EL (cell line): ENCODE measurements around the gene CBFA2T2.
A peak's percentile ranks its signal among the peaks of the same experiment; 100 is the strongest.

Source experiments
- DNase-seq: peaks from one replicate; pipeline ENCODE4 v3.0.0-alpha.2; 2016

The CBFA2T2 gene

DNA sequence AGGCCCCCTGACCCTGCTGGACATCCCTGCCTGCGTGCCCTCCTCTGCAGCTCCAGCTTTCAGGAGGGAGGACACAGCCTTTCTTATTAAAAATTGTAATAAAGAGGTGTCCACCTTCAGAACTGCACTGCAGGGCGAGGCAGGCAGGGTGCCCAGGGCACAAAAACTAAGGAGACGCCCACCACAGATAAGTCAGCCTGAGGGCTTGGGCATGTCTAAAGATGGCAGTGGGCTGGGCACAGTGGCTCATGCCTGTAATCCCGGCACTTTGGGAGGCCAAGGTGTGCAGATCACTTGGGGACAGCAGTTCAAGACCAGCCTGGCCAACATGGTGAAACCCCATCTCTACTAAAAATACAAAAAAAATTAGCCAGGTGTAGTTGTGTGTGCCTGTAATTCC lies 165.3 kb downstream of the CBFA2T2 start:
- no peak for DNase-seq

GRCh38 chr20:33656010-33656782 lies 166.3 kb downstream of the CBFA2T2 start:
- DNase-seq, result no peak

DNA sequence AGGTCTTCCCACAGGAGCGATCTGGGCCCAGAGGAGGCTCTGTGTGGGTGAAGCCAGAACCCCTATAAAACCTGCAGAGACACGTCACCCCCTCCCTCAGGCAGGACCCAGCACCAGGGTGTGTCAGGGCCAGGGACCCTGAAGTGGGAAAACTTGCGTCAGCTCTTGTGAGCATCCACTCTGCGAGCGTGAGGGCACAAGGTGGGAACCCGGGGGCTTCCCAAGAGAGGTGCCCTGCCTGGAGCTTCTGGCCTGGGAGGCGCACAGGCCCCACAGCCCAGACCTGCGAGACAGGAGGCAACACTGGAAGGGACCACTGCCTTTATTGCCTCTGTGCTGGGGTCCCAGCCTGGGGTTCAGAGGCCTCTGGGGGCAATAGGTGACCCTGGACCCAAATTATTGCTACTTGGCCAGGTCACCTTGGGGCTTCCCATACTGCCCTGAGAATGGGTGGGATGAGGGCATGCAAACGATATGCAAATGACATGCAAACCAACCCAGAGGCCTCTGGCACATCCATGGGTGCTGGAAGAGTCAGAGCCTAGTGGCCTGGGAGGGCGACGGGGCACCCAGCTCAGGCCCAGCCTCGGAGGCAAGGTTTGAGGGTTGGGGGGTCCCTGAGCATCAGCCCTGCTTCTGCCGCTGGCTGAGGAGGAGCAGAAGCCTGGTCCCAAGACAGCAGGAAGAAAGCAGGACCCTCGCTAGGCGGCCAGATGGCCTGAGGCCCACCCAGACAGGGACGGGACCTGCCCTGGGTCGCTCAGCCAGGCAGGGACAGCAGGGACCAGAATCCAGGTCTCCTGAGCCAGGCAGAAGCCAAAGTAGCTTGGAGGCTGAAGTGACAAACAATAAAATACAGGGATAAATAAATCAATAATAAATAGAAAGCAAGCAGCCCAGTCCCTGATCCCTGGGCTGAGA lies 167.1 kb downstream of the CBFA2T2 start:
- no peak for DNase-seq

DNA sequence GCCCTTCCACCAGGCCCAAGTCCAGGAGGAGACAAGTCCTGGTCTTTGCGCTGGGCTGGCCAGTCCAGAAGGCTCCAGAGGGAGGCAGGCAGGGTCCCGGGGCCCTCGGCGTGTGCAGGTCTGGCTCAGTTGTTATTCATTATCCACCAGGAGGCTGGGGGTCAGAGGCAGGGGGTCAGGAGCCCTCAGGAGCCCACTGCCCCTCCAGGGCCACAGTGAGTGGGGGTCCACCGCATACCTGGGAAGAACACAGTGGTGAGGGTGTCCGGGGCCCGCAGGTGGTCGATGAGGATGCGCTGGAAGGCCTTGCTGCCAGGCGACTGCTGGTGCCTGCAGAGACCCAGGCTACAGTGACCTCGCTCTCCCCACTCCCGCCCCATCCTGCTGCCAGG lies 167.8 kb downstream of the CBFA2T2 start:
- DNase-seq, result no peak

GRCh38 chr20:33658510-33658909 lies 168.6 kb downstream of the CBFA2T2 start:
- no peak for DNase-seq

DNA sequence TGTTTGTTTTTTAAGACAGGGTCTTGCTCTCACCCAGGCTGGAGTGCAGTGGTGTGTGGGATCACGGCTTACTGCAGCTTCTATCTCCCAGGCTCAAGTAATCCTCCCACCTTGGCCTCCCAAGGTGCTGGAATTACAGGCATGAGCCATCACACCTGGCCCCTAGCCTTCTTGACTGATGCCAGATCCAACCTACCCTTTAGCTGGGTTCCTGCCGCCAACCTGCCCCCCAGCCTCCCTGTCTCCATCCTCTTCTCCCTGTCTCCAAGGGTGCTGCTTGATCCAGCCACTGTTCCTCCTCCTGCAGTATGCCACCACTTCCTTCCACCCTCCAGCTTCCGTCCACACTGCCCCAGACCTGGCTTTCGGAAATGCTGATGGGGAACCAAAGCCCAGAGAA lies 169.0 kb downstream of the CBFA2T2 start:
- DNase-seq, result no peak

GRCh38 chr20:33659341-33660034 lies 169.6 kb downstream of the CBFA2T2 start:
- DNase-seq, result no peak

- no peak for DNase-seq
Observed at GRCh38 chr20:33660035-33660684, 170.3 kb downstream of the CBFA2T2 start.

- DNase-seq, result no peak
Observed at GRCh38 chr20:33660685-33661058, 170.8 kb downstream of the CBFA2T2 start.

GRCh38 chr20:33662172-33662571 lies 172.3 kb downstream of the CBFA2T2 start, which contains the start of gene C20orf144:
Gene C20orf144 (plus strand): TSS chr20:33662327. CDS start chr20:33662346, 19 bp downstream.
- DNase-seq, result no peak

- DNase-seq, result peak; percentile 82
Observed at GRCh38 chr20:33663161-33664084, 173.5 kb downstream of the CBFA2T2 start.

GRCh38 chr20:33664085-33664761 lies 174.3 kb downstream of the CBFA2T2 start:
- DNase-seq, result no peak

- DNase-seq, result no peak
Observed at GRCh38 chr20:33664762-33665144, 174.9 kb downstream of the CBFA2T2 start.

- DNase-seq, result peak; percentile 99
Observed at GRCh38 chr20:33666293-33667244, 176.7 kb downstream of the CBFA2T2 start, which contains the start of gene ACTL10. Gene ACTL10 (plus strand): TSS chr20:33666943. CDS start chr20:33667498, 555 bp downstream.

- DNase-seq, result no peak
Observed at GRCh38 chr20:33667245-33667675, 177.4 kb downstream of the CBFA2T2 start.

GRCh38 chr20:33667676-33668465 lies 178.0 kb downstream of the CBFA2T2 start:
- DNase-seq, result peak; percentile 83

GRCh38 chr20:33668466-33669155 lies 178.7 kb downstream of the CBFA2T2 start:
- no peak for DNase-seq

- DNase-seq, result no peak
Observed at GRCh38 chr20:33669224-33669623, 179.3 kb downstream of the CBFA2T2 start.
